H1 (cell line): ENCODE data around the gene MAGEB3. TPM values are rescaled to one million over a fixed set of nuclear protein-coding genes. Genes with fewer than 3 reads are reported as not detected.

ENCODE experiments used
- CTCF ChIA-PET: fragments of 300-600 bp; sonication (Branson Sonifier 250); formaldehyde crosslinking; loops from one replicate; lab custom pipeline; 2021; ENCODE audit not compliant: partially characterized antibody; lab: Charles Lee
- POLR2A ChIA-PET: fragments of 300-600 bp; sonication (Branson Sonifier 250); formaldehyde crosslinking; loops from one replicate; lab custom pipeline; 2021; ENCODE audit warnings: inconsistent platforms; ENCODE audit not compliant: partially characterized antibody; lab: Charles Lee
- DNase-seq, 2 experiments: peaks; one replicate each; pipeline versions ENCODE4 v3.0.0 to v3.0.0-alpha.2; 2010 to 2022; ENCODE audit warnings: low spot score in 2 of 2, low read depth in 1 of 2, mixed read lengths in 1 of 2
- FAIRE-seq: peaks from 2 replicates; lab custom pipeline; 2011; peaks lifted over from hg19 to GRCh38; lab: Jason Lieb, UNC
- H2AFZ ChIP-seq: 2 replicates; pipeline ENCODE4 v1.8.1; 2012; ENCODE audit warnings: low read length, inconsistent platforms
- H2AK5ac ChIP-seq: 2 replicates; pipeline ENCODE4 v1.6.1; 2013; ENCODE audit warnings: low read depth, low read length
- H2BK120ac ChIP-seq: replicated peaks from 2 replicates; pipeline ENCODE3; 2013; ENCODE audit warnings: low read depth, low read length, inconsistent platforms
- H2BK12ac ChIP-seq: 2 replicates; pipeline ENCODE4 v1.6.1; 2013; ENCODE audit warnings: low read depth, low read length
- H2BK15ac ChIP-seq: 2 replicates; pipeline ENCODE4 v1.6.1; 2013; ENCODE audit warnings: low read length
- H2BK20ac ChIP-seq: 2 replicates; pipeline ENCODE4 v1.6.1; 2013; ENCODE audit warnings: low read length
- H2BK5ac ChIP-seq: 2 replicates; pipeline ENCODE4 v1.6.1; 2013; ENCODE audit warnings: low read depth, low read length
- H3K14ac ChIP-seq: 2 replicates; pipeline ENCODE4 v1.6.1; 2013; ENCODE audit warnings: inconsistent platforms; ENCODE audit not compliant: insufficient read length
- H3K18ac ChIP-seq: 2 replicates; pipeline ENCODE4 v1.6.1; 2013; ENCODE audit warnings: low read length; ENCODE audit errors: extremely low read depth
- H3K23ac ChIP-seq: 2 replicates; pipeline ENCODE4 v1.6.1; 2013; ENCODE audit warnings: inconsistent platforms; ENCODE audit not compliant: insufficient read length
- H3K23me2 ChIP-seq: 2 replicates; pipeline ENCODE4 v1.6.1; 2013; ENCODE audit warnings: low read depth, low read length
- H3K27ac ChIP-seq: 2 replicates; pipeline ENCODE4 v1.6.1; 2011; ENCODE audit warnings: low read depth, low read length, inconsistent platforms
- H3K27me3 ChIP-seq, 4 experiments: replicated peaks in 1 of 4; 1 replicate in 1 of 4; 2 replicates in 3 of 4; pipeline versions ENCODE4 v1.6.1 to v1.8.1; 2011 to 2013; ENCODE audit warnings: low read length in 3 of 4, mild to moderate bottlenecking in 3 of 4, inconsistent platforms in 2 of 4, mixed read lengths in 2 of 4, moderate library complexity in 1 of 4; ENCODE audit not compliant: control insufficient read depth in 3 of 4, insufficient read depth in 3 of 4; ENCODE audit errors: extremely low read depth in 1 of 4
- H3K36me3 ChIP-seq, 4 experiments: 2 replicates each; pipeline versions ENCODE4 v1.6.1 to v1.8.1; 2011 to 2013; ENCODE audit warnings: mild to moderate bottlenecking in 4 of 4, low read length in 3 of 4, moderate library complexity in 2 of 4, control low read depth in 1 of 4, inconsistent platforms in 1 of 4; ENCODE audit not compliant: insufficient read depth in 4 of 4, control insufficient read depth in 2 of 4
- H3K4ac ChIP-seq: replicated peaks from 2 replicates; pipeline ENCODE3; 2013; ENCODE audit warnings: low read length, low read depth, mixed read lengths, inconsistent platforms; ENCODE audit not compliant: insufficient read length
- H3K4me1 ChIP-seq, 4 experiments: replicated peaks in 1 of 4; 1 replicate in 1 of 4; 2 replicates in 3 of 4; pipeline versions ENCODE4 v1.6.1 to v1.8.1; 2011 to 2013; ENCODE audit warnings: low read length in 3 of 4, inconsistent platforms in 2 of 4, mixed read lengths in 1 of 4; ENCODE audit not compliant: insufficient read depth in 4 of 4, control insufficient read depth in 3 of 4
- H3K4me2 ChIP-seq, 2 experiments: 2 replicates each; pipeline versions ENCODE4 v1.6.1 to v1.8.1; 2011 to 2013; ENCODE audit warnings: low read depth in 2 of 2, low read length in 2 of 2, control low read depth in 1 of 2, inconsistent platforms in 1 of 2, mild to moderate bottlenecking in 1 of 2; ENCODE audit not compliant: insufficient read depth in 1 of 2
- H3K4me3 ChIP-seq, 4 experiments: fragments of 200-600, 300-600 bp in 1 of 4; sonication (generic), shearing (Covaris generic), sonication (Bioruptor Twin) in 1 of 4; 2 replicates each; pipeline versions ENCODE4 v1.5.1 to v1.8.1; 2011 to 2016; ENCODE audit warnings: low read length in 4 of 4, low read depth in 3 of 4, control low read depth in 2 of 4, inconsistent platforms in 2 of 4, mild to moderate bottlenecking in 2 of 4, mixed read lengths in 1 of 4, moderate library complexity in 1 of 4; ENCODE audit not compliant: insufficient read depth in 2 of 4; ENCODE audit errors: extremely low read depth in 1 of 4
- H3K56ac ChIP-seq: replicated peaks from 2 replicates; pipeline ENCODE3; 2013; ENCODE audit warnings: low read depth, mild to moderate bottlenecking, mixed read lengths, low read length, inconsistent platforms; ENCODE audit not compliant: insufficient read length
- H3K79me1 ChIP-seq: 2 replicates; pipeline ENCODE4 v1.6.1; 2013; ENCODE audit warnings: low read depth, low read length, control low read depth
- H3K79me2 ChIP-seq, 2 experiments: 2 replicates each; pipeline versions ENCODE4 v1.6.1 to v1.8.1; 2012 to 2013; ENCODE audit warnings: low read length in 2 of 2, mild to moderate bottlenecking in 2 of 2, inconsistent platforms in 1 of 2; ENCODE audit not compliant: insufficient read depth in 2 of 2, control insufficient read depth in 1 of 2
- H3K9ac ChIP-seq, 4 experiments: replicated peaks in 1 of 4; 1 replicate in 1 of 4; 2 replicates in 3 of 4; pipeline versions ENCODE4 v1.6.1 to v1.8.1; 2011 to 2013; ENCODE audit warnings: low read depth in 3 of 4, low read length in 3 of 4, control low read depth in 2 of 4, mild to moderate bottlenecking in 2 of 4, moderate library complexity in 2 of 4, inconsistent platforms in 1 of 4; ENCODE audit errors: extremely low read depth in 1 of 4
- H3K9me3 ChIP-seq, 2 experiments: 2 replicates each; pipeline versions ENCODE4 v1.6.1 to v1.8.1; 2012 to 2013; ENCODE audit warnings: mild to moderate bottlenecking in 2 of 2, moderate library complexity in 2 of 2, control low read depth in 1 of 2, inconsistent platforms in 1 of 2, low read depth in 1 of 2, low read length in 1 of 2, mixed read lengths in 1 of 2; ENCODE audit not compliant: insufficient read depth in 2 of 2
- H4K20me1 ChIP-seq, 2 experiments: replicated peaks in 1 of 2; 2 replicates each; pipeline versions ENCODE3 to v1.8.1; 2011 to 2013; ENCODE audit warnings: inconsistent platforms in 2 of 2, low read length in 2 of 2, mild to moderate bottlenecking in 1 of 2; ENCODE audit not compliant: insufficient read depth in 2 of 2, control insufficient read depth in 1 of 2
- H4K5ac ChIP-seq: 2 replicates; pipeline ENCODE4 v1.6.1; 2013; ENCODE audit warnings: low read length, low read depth, mixed read lengths, inconsistent platforms; ENCODE audit not compliant: insufficient read length
- H4K8ac ChIP-seq: 2 replicates; pipeline ENCODE4 v1.8.0; 2013; ENCODE audit warnings: mild to moderate bottlenecking, moderate library complexity, low read length, inconsistent platforms; ENCODE audit not compliant: insufficient read depth; ENCODE audit errors: extremely low read depth
- H4K91ac ChIP-seq: replicated peaks from 2 replicates; pipeline ENCODE3; 2013; ENCODE audit warnings: low read length, mixed read lengths, inconsistent platforms; ENCODE audit not compliant: insufficient read length
- ATF3 ChIP-seq: IDR thresholded peaks from 2 replicates; pipeline ENCODE4 v1.6.1; 2011; ENCODE audit warnings: low read depth, mild to moderate bottlenecking, low read length; ENCODE audit not compliant: insufficient read depth
- BRCA1 ChIP-seq: IDR thresholded peaks from 2 replicates; pipeline ENCODE4 v1.6.1; 2012; ENCODE audit warnings: low read depth, low read length, improper control_type of control experiment
- CHD1 ChIP-seq: IDR thresholded peaks from 2 replicates; pipeline ENCODE4 v1.6.1; 2012; ENCODE audit warnings: low read depth, low read length, improper control_type of control experiment
- CHD2 ChIP-seq: IDR thresholded peaks from 2 replicates; pipeline ENCODE4 v1.6.1; 2012; ENCODE audit warnings: low read length, improper control_type of control experiment
- EP300 ChIP-seq, 2 experiments: IDR thresholded peaks; 1 replicate in 1 of 2; 2 replicates in 1 of 2; pipeline ENCODE4 v1.6.1; 2011 to 2012; ENCODE audit warnings: low read depth in 2 of 2, low read length in 2 of 2, mild to moderate bottlenecking in 2 of 2, borderline replicate concordance in 1 of 2, inconsistent platforms in 1 of 2, moderate library complexity in 1 of 2
- HDAC6 ChIP-seq: IDR thresholded peaks from one replicate; pipeline ENCODE4 v1.7.1; 2012; ENCODE audit warnings: low read depth, mild to moderate bottlenecking, inconsistent platforms, low read length, moderate library complexity
- JUN ChIP-seq: IDR thresholded peaks from 2 replicates; pipeline ENCODE4 v1.6.1; 2011; ENCODE audit warnings: low read depth, mild to moderate bottlenecking, improper control_type of control experiment, low read length
- POLR2A ChIP-seq, 2 experiments: IDR thresholded peaks; 1 replicate in 1 of 2; 2 replicates in 1 of 2; pipeline ENCODE4 v1.6.1; 2011; ENCODE audit warnings: low read depth in 2 of 2, low read length in 2 of 2, mild to moderate bottlenecking in 2 of 2; ENCODE audit errors: control extremely low read depth in 1 of 2
- RXRA ChIP-seq: IDR thresholded peaks from 2 replicates; pipeline ENCODE4 v1.6.1; 2011; ENCODE audit warnings: low read depth, mild to moderate bottlenecking, low read length, moderate library complexity; ENCODE audit not compliant: insufficient read depth
- SP4 ChIP-seq: IDR thresholded peaks from 2 replicates; pipeline ENCODE4 v1.6.1; 2012; ENCODE audit warnings: low read length, inconsistent platforms
- polyA plus RNA-seq, 7 experiments: library from polyadenylated mRNA; depleted of rRNA in 3 of 7; stranded (reverse) in 5 of 7; unstranded in 2 of 7; fragments of >200 nt in 5 of 7; fragments of 200-250 nt in 2 of 7; gene quantifications; 1 replicate in 5 of 7; 2 replicates in 1 of 7; 4 replicates in 1 of 7; pipeline versions ENCODE4 v1.2.1 to v1.2.3, GENCODE V29; 2011 to 2013; ENCODE audit warnings: missing spikeins in 2 of 7, mixed read lengths in 2 of 7
- total RNA-seq: library from RNA; stranded (reverse); fragmentation: NEBNext Ultra II Directional; extraction: Animal tissue kit (Norgen Biotek cat#: 25700); gene quantifications from 2 replicates; pipeline ENCODE4 v1.2.1, GENCODE V29; 2021

The MAGEB3 gene
- total and polyA plus RNA-seq, 2 of the 8 experiments (the other 6 are each of a cell fraction or from before 2014, with no cell fraction given) = not detected

GRCh38 chrX:30282527-30282926 is 52.1 kb downstream of the MAGEB3 start:
- Histone ChIP-seq H2BK15ac (no peak overlapping the region), H2BK5ac (no peak overlapping the region), H4K5ac (no peak overlapping the region), H3K4me2 (no peak overlapping the region), H3K9ac (no peak overlapping the region), H4K8ac (no peak overlapping the region), H2AK5ac (no peak overlapping the region), H3K56ac (no peak overlapping the region), H3K18ac (no peak overlapping the region), H2BK120ac (no peak overlapping the region), H3K23ac (no peak overlapping the region), H3K9me3 (no peaks in the 10 kb centered on the region), H3K36me3 (no peaks in the 10 kb centered on the region), H4K91ac (no peak overlapping the region), H3K14ac (no peak overlapping the region), H3K27me3 (no peaks in the 10 kb centered on the region), H3K27ac (no peak overlapping the region), H2AFZ (no peak overlapping the region), H3K79me1 (no peaks in the 10 kb centered on the region), H2BK20ac (no peak overlapping the region), H2BK12ac (no peak overlapping the region), H3K4me3 (no peak overlapping the region), H3K4me1 (no peaks in the 10 kb centered on the region), H3K23me2 (no peaks in the 10 kb centered on the region), H3K4ac (no peak overlapping the region), H4K20me1 (no peaks in the 10 kb centered on the region), H3K79me2 (no peaks in the 10 kb centered on the region)
- TF ChIP-seq POLR2A (IDR thresholded peaks at IDR 0.05; ENCODE audit: control extremely low read depth in 1 of 2, low read depth in 2 of 2, low read length in 2 of 2) (no peak), ATF3 (no peak), HDAC6 (no peak), RXRA (no peak), CHD2 (no peak), BRCA1 (no peak), EP300 (IDR thresholded peaks at IDR 0.05; ENCODE audit: borderline replicate concordance in 1 of 2, low read depth in 2 of 2, low read length in 2 of 2) (no peak), JUN (no peak), SP4 (no peak), CHD1 (no peak)
- DNase-seq = no peak
- FAIRE-seq = no peak
- ChIA-PET CTCF (no interaction called here), POLR2A (no interaction called here)
